ENCODE data around the gene OR10H2.
"Not testable (repeated sequence)": the region's sequence is repeated elsewhere in the genome, so short reads cannot be mapped to it uniquely, and the experiment has no call there.

OR10H2 gene, protein sequence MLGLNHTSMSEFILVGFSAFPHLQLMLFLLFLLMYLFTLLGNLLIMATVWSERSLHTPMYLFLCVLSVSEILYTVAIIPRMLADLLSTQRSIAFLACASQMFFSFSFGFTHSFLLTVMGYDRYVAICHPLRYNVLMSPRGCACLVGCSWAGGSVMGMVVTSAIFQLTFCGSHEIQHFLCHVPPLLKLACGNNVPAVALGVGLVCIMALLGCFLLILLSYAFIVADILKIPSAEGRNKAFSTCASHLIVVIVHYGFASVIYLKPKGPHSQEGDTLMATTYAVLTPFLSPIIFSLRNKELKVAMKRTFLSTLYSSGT

DNA sequence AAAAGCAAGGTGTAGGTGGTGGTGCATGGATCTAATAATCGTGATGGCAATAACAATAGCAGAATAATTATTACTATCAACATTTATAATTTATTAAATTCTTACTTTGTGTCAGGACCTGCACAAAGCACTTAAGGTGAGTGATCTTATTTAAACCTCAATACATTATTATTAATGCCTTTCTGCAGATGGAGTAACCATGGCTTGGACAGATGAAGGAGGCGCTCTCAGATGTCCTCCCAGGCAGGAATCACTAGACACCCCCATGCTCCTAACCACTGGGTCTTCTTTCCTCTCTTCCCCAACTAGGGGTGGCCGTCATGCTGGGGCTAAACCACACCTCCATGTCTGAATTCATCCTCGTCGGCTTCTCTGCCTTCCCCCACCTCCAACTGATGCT is at the start of gene OR10H2:
TSS of gene OR10H2 (plus strand) at position 301 of the 400 bp plus-strand sequence. CDS start at position 321, 20 bp downstream.
- no peak for DNase-seq

DNA sequence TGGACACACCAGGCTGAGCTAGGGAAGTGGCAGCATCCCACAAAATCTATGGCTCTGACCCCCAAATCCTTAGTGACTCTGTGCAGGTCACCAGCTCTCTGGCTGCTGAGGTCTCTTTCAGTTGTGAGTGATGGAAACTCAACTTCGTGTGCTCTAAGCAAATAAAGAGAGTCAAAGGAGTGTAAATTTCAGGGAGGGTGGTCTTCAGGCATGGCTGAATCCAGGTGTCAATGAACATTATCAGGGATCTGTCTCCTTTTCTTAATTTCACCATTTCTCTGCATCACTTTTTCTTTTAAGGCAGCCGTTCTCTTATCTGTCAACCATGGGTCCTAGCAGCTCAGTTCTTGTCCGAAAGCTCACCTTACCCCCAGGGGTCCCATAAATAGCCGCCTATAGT is 48.7 kb upstream of the OR10H2 start:
- no peak for DNase-seq

DNA sequence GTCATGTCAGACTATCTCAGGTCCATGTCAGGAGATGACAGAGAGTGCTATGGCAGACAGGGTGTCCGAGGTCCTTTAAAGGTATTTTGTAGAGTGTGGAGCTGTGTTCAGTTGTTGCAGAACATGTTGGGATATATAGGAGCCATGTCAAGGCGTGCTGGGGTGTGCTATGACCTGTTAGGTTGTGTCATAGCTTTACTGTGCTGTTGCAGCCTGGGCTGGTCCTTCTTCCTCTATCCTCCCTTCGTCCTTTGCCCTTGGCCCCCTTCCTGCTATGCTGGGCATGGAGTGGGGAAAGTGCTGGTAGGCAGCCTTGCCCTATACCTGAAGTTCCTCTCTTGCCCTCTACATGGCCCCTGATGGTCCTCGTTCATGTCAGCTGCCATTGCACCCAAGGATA is 48.0 kb upstream of the OR10H2 start:
- not testable (repeated sequence) for DNase-seq

DNA sequence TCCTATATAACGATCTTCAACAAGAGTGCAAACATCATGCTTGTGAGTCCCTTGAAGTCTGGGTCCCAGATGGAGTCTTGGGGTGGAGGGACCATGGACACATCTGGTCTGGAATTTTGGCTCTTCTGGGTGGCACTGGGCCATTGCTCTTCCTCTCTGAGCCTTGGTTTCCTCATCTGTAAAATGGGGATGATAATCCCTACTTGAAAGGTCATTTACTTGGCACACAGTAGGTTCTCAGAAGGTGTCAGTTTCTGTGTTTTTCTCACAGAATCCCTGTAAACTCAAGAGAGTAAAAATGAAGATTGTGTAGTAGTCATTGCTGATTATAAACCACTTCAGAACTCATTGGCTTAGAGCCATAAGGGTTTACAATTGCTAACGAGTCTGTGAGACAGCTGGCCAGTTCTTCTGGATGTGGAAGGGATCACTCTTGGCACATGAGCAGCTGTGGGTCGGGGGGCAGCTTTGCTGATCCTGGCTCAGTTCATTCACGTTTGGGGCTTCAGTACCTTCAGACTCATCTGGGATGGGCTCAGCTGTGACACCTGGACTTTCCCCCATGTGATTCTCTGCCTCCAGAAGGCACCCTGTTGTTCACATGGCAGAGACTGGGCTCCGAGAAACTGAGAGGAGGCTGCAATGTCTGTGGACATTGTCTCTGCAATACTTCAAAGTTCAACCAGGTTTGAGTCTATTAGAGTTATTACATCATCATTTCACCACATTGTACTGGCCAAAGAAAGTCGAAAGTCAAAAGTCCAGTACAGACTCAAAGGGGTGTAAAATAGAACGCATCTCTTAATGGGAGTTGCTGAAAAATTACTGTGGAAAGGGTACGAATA is 47.1 kb upstream of the OR10H2 start:
- DNase-seq = no peak

DNA sequence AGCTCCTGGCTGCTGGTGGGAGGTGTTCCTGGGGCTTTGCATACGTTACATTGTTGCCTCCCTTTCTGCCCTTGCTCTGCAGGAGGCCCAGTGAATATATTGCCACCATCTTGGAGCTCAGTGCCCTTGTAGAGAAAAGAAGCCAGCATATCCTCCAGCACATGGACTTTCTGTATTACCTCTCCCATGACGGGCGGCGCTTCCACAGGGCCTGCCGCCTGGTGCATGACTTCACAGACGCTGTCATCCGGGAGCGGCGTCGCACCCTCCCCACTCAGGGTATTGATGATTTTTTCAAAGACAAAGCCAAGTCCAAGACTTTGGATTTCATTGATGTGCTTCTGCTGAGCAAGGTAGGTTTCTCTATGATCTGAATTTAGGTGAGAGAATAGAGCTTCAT is 44.4 kb upstream of the OR10H2 start:
- no peak for DNase-seq

DNA sequence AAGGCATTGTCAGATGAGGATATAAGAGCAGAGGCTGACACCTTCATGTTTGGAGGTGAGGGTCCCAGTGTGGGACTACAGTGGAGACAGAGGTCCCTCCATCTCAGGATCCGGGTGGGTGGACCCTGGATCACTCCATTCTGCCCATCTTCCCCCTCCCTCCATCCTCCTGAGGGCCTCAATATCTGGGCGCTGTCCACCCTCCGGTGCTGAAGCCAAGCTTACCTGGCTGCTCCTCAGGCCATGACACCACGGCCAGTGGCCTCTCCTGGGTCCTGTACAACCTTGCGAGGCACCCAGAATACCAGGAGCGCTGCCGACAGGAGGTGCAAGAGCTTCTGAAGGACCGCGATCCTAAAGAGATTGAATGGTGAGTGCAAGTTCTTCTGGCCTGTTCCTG is 43.0 kb upstream of the OR10H2 start:
- no peak for DNase-seq

DNA sequence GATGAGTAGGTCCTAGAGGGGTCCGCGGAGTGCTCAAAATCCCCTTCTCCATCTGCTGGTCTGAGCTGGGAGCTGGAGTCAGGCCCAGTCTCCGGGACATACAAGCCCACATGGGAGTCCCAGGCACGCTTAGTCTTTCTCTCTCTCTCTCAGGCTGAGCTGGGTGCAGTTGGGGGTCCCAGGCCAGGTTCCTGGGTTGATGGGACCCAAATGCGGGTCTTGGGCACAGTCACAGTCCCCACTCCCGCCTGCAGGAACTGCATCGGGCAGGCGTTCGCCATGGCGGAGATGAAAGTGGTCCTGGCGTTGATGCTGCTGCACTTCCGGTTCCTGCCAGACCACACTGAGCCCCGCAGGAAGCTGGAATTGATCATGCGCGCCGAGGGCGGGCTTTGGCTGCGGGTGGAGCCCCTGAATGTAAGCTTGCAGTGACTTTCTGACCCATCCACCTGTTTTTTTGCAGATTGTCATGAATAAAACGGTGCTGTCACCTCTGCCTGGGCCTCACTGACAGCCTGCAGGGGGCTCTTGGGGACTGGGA is 31.1 kb upstream of the OR10H2 start:
- no peak for DNase-seq

DNA sequence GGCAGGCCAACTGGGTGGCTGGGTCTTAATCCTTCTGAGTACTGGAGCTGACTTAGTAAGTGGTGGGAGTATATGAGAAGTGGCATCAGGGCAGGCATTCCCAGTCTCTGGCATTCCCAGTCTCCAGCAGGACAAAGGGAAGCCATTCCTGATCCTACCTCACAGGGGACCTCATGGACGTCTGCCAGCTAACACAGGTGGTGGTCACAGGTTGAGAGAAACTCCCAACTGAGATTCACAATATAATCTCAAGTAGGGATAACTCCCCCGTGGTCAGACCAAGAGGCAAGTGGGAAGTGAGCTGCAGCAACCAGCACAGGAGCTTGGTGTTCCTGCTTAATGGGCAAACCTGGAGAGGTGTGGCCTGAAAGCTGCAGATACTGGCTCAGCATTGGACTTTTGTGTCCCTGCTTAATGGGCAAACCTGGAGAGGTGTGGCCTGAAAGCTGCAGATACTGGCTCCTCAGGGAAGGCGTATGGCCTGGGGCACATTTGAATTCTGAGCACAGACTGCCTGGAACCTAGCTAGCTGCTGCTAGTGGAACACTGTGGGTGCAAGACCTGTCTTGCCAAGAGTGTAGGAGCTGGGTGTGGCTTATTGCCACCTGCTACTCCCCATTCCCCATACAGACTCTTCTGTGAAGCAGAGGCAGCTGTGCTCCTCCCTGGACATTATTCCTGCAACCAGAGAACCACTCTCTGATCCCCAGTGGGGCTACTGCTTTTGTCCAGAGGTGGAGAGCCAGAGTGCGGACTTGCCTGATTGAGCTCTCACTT is 25.9 kb upstream of the OR10H2 start:
- DNase-seq = no peak

DNA sequence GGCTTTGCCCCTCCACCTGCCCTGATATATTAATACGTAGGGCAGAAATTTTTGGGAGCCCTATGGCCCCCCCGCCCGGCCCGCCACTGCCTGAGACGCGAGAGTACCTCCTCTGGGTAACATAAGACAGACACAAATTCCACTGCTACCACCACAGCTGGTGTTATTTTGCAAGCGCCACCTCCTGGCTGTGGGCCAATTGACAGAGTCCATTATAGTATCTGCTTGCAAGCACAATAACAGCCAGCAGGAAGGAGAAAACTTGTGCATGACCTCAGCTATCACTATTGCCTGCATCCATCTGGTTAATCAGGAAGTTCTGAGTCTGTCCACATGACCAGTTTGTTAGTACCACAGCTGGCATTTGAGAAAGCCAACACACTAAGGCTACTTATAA is 25.3 kb upstream of the OR10H2 start:
- DNase-seq = no peak

DNA sequence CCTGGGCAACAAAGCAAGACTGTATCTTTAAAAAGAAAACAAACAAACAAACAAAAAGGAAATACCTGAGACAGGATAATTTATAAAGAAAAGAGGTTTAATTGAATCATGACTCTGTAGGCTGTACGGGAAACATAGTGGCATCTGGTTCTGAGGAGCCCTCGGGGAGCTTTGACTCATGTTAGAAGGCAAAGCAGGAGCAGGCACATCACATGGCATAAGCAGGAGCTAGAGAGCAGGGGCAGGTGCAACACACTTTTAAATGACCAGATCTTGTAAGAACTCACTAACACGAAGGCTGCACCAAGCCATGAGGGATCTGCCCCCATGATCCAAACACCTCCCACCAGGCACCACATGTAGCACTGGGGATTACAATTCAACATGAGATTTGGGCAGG is 13.2 kb upstream of the OR10H2 start:
- no peak for DNase-seq

DNA sequence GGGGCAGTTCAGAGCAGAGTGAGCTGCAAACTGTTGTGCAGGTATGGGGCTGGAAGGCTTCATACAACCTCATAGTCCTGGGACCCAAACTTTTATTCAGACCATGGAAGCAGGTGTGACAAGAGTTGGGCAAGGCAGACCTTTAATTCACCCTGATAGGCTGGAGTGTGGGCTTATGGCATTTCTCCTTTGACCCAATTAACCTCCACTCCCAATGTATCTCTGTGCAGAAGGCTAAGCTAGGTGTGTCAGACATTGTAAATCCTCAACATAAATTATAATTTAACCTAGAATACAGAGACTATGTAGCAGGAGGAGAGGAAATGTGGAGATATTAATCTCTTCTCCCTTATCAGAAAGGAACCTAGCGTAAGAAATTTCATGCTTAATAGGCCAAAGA is 12.2 kb upstream of the OR10H2 start:
- no peak for DNase-seq

DNA sequence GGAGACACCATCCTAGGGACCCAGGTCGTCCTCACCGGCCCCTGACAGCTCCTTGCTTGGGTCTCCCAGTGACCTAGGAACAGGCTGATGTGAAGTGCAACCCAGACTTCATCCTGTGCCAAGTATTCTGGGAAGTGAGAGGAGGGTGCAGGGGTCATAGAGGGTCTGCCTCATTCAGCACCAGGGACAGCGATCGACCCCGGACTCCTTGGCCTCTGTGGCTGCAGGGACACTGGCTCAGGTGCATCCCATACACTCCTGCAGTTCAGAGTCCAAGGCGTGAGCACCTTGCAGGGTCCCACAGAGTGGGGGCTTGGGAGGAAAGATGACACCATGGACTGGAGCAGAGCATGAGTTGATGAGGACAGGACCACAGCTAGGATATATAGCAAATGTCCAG is 10.0 kb upstream of the OR10H2 start:
- no peak for DNase-seq

DNA sequence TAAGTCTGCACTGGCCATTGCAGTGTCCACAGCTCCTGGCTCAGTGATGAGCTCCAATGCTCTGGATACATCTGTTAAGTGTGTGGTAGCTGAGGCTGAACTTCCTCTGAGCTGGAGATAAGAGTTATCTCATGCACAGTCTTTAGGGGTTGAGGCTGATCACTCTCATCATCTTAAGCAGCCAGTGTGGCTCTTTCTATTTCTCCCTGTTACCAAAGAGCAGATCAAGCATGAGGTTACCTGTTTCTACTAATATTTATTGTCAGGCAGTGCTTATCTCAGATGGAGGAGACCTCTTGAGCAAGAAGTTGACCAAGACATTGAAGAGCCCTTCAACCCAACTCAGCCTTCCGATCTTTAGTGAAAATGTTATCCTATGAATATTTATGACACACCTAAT is 6.6 kb upstream of the OR10H2 start:
- DNase-seq = no peak

DNA sequence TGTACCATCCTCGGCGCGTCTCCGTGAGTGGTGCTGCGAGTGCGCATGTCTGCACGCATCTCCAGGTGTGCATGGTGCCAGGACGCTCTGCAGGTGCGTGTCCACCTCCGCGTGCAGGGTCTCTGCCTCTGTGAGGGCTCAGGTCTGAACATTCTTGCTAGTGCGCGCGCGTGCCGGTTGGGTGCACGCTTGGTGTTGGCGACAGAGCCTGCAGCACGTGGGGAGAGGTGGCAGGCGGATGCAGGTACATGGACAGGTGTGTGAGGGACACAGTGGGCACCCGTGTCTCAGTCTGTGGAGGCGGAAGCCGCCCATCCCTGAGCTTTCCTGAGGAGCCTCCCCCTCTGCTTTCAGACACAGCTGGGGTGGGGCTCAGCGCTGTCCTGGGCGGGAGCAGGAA is 4.9 kb upstream of the OR10H2 start:
- DNase-seq = no peak

DNA sequence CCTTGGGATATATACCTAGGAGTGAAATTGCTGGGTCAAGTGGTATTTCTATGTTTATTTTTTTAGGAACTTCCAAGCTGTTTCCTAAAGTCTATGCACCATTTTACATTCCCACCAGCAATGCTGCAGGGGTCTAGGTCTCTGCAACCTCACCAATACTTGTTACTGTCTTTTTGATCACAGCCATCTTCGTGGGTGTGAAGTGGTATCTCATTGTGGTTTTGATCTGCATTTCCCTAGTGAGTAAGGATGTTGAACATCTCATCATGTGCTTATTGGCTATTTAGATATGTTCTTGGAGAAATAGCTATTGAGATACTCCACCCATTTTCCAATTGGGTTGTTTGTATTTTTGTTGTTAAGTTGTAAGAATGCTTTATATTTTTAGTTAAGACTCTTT is 2.7 kb downstream of the OR10H2 start:
- no peak for DNase-seq

DNA sequence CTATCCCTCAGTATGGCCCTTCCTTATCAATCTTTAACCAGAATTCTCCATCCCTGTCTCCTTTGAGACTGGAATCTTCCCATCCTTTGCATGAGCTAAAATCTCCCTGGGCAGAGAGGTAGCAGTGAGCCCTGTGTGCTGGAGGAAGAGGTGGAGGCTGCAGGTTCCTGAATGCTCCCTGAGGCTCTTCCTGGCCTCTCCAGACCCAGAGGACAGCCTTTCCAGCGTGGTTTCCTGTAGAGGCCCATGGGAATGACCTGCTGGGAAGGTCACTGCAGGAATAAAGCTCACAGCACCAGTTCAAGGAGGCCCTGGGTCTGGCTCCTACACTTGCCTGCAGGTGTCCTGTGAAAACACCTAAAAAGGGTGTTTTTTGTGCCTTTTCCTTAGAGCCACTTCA is 4.6 kb downstream of the OR10H2 start:
- DNase-seq = no peak

DNA sequence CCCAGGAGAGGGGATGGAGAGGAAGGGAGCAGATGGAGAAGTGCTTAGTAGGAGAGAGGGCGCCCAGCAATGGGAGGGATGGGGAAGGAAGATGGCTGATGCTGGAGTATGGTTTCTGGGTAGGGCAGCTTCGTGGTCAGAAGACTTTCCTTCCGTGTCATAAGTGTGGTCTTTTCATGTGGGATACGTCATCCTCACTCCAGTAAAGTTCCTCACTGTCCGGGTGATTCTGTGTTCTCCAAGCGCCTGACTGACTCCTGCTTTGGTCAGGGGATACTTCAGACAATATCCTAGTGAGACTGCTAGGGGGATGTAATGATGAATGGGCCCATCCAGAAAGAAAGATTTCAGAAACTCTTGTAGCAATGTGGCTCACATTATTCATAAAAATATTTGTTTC is 6.1 kb downstream of the OR10H2 start:
- no peak for DNase-seq

DNA sequence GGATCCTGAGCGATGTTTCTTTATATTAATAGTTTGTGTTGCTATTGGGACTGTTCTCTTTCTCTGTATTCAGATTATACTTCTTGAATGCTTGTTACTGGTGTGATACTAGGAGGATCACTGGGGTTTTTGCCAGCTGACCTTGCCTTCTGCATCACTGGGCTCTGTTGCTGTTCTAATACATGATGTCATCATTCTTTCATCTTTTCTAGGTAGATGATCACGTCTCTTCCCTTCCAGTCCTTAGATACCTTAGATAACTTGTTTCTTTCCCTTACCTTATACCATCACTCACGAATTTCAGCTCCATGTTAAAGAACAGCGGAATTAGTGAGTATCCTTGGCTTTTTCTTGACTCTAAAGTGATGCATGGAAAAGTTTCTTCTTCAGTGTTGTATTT is 9.9 kb downstream of the OR10H2 start, which contains the start of gene OR10H3:
TSS of gene OR10H3 (plus strand) at position 264 of the 400 bp plus-strand sequence. CDS start 3,408 bp downstream, outside the sequence.
- DNase-seq = no peak

DNA sequence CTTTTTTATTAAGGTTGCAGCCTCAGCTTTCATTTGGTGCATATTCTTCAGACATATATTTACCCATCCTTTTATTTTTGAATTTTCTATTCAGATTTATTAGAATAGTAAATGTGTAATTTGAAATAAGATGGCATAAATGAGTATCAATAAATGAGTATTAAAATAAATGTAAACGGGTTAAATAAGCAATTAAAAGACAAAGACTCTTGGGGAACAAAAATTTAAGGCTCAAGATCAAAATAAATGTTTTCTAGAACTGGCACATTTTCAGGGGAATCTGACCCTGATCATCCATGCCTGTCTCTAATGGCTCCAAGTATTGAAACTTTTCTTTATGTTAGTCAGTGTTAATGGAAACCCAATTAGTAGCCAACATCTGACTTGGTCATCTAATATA is 13.0 kb downstream of the OR10H2 start:
- no peak for DNase-seq

DNA sequence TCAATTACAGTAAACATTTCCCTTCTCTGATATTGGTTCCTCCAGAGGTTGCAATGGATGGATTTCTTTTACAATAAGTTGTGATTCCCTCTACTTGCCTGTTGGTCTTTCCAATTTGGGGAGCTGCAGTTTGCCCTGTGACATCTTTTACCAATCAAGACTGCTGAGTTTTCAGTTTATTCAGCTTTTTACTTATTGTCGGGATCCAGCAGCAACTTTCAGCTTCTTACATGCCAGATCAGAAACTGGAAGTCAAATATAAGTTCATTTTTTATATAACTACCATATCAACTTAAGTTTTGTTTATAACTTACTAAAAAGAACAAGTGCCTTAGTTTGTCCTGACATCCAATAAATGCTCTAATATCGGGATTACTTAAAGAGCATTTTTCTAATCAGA is 20.4 kb downstream of the OR10H2 start:
- no peak for DNase-seq

DNA sequence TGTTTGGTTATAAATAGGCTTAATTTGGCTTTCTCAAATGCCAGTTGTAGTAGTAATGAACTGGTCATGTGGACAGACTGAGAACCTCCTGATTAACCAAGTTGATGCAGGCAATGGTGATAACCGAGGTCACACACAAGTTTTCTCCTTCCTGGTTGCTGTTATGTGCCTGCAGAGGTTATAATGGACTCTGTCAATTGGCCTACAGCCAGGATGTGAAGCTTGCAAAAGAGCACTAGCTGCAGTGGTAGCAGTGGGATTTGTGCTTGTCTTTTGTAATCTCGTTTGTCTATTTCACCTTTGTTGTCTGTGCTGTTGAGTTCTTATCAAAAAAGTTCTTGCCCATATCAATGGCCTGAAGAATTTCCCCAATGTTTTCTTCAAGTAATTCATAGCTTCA is 30.6 kb downstream of the OR10H2 start:
- DNase-seq = no peak

DNA sequence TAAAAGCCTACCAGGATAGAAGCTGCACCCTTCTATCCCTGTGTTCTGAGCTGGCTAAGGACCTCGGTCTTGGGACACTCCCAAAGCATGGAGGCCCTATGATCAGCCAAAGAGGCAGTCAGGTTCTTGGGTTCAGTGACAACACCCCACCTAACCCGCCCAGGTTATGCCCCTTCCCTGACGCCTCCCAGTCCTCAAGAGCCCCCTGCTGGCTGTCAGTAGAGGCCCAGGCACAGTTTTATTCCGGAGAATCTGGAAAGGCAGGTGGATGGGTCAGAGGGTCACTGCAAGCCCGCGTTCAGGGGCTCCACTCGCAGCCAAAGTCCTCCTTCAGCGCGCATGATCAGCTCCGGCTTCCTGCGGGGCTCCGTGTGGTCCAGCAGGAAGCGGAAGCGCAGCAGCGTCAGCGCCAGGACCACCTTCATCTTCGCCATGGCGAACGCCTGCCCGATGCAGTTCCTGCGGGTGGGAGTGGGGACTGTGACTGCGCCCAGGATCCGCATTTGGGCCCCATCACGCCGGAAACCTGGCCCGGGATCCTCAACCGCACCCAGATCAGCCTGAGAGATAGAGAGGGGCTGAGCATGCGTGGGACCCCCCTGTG is 32.2 kb downstream of the OR10H2 start:
- no peak for DNase-seq

DNA sequence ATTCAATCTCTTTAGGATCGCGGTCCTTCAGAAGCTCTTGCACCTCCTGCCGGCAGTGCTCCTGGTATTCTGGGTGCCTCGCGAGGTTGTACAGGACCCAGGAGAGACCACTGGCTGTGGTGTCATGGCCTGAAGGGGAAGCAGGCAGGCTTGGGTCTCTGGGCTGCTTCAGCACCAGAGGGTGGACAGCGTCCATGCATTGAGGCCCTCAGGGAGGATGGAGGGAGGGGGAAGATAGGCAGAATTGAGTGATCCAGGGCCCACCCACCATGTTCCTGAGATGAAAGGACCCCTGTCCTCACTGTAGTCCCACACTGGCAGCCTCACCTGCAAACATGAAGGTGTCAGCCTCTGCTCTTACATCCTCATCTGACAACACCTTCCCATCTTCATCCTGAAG is 41.8 kb downstream of the OR10H2 start:
- DNase-seq = no peak
